NT2/D1 (cell line): ENCODE results near the gene PPP1R1B.

Source experiments
- SUZ12 ChIP-seq: IDR thresholded peaks from 2 replicates; pipeline ENCODE4 v1.6.1; 2011; ENCODE audit not compliant: insufficient read length, insufficient read depth; ENCODE audit errors: extremely low read depth
- YY1 ChIP-seq: IDR thresholded peaks from 2 replicates; pipeline ENCODE4 v1.6.1; 2011; ENCODE audit not compliant: insufficient read length, insufficient read depth
- ZNF274 ChIP-seq: IDR thresholded peaks from 2 replicates; pipeline ENCODE4 v1.6.1; 2011; ENCODE audit warnings: mild to moderate bottlenecking, low read depth, low read length

DNA sequence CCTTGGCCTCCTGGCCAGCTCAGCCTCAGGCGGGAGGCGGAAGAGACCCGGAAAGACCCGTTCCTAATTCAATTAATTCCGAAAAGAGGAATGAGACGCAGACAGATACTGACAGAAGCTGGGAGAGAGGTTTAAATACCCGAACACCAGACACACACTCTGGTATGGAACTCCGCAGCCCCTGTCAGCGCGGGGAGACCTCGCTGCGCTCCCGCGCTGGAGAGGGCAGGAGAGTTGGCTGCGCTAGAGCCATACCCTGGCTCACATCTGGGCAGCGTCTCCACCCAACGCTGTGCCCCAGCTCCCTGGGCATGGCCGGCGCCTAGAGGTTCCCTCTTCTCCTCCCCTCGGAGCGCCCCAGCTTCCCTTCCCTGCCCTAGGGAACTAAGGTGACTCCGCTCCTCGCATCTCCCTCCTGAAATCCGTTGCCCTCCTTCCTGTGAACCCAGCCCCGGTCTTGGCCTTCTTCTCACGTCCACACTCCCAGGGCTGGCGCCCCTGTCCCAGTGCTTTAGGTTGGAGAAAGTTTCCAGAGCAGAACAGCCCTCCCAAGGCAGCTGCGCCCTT is 27.0 kb upstream of the PPP1R1B start:
- no peak for TF ChIP-seq ZNF274
- no peak for TF ChIP-seq YY1
- TF ChIP-seq SUZ12: peak; percentile 100
